ENCODE measurements around the gene GNB1.
A peak's percentile ranks its signal among the peaks of the same experiment; 100 is the strongest.
"Not testable (repeated sequence)": the region's sequence is repeated elsewhere in the genome, so short reads cannot be mapped to it uniquely, and the experiment has no call there.

GNB1 gene

GRCh38 chr1:1889090-1889750 is 1.7 kb downstream of the GNB1 start:
- DNase-seq: peak; percentile 69

- DNase-seq: not testable (repeated sequence)
Observed at GRCh38 chr1:1883890-1884289, 7.0 kb downstream of the GNB1 start.

- DNase-seq: no peak
Observed at GRCh38 chr1:1883092-1883873, 7.6 kb downstream of the GNB1 start.

- DNase-seq: peak; percentile 71
Observed at GRCh38 chr1:1881727-1882126, 9.2 kb downstream of the GNB1 start.

GRCh38 chr1:1880617-1881312 is 10.1 kb downstream of the GNB1 start:
- no peak for DNase-seq

- DNase-seq: no peak
Observed at GRCh38 chr1:1879942-1880341, 10.9 kb downstream of the GNB1 start.

- DNase-seq: no peak
Observed at GRCh38 chr1:1877865-1878436, 12.9 kb downstream of the GNB1 start.

- DNase-seq: no peak
Observed at GRCh38 chr1:1876335-1876930, 14.5 kb downstream of the GNB1 start.

GRCh38 chr1:1875932-1876331 is 15.0 kb downstream of the GNB1 start:
- no peak for DNase-seq

GRCh38 chr1:1874901-1875300 is 16.0 kb downstream of the GNB1 start:
- DNase-seq: no peak

GRCh38 chr1:1873186-1873585 is 17.7 kb downstream of the GNB1 start:
- no peak for DNase-seq

- DNase-seq: no peak
Observed at GRCh38 chr1:1872329-1872994, 18.4 kb downstream of the GNB1 start.

- DNase-seq: no peak
Observed at GRCh38 chr1:1869469-1869868, 21.4 kb downstream of the GNB1 start.

- no peak for DNase-seq
Observed at GRCh38 chr1:1867164-1867563, 23.7 kb downstream of the GNB1 start.

- no peak for DNase-seq
Observed at GRCh38 chr1:1862905-1863547, 27.9 kb downstream of the GNB1 start.

- not testable (repeated sequence) for DNase-seq
Observed at GRCh38 chr1:1861761-1862310, 29.1 kb downstream of the GNB1 start.

- DNase-seq: no peak
Observed at GRCh38 chr1:1861339-1861730, 29.6 kb downstream of the GNB1 start.

GRCh38 chr1:1859970-1860697 is 30.8 kb downstream of the GNB1 start:
- DNase-seq: not testable (repeated sequence)

GRCh38 chr1:1858382-1859086 is 32.4 kb downstream of the GNB1 start:
- peak; percentile 86 for DNase-seq

GRCh38 chr1:1857096-1857703 is 33.7 kb downstream of the GNB1 start:
- no peak for DNase-seq

All from NCI-H510A treated with DMSO at 0.1 percent for 48 hours (cell line).